K562 (cell line): ENCODE data around the gene CEP76. TPM values are rescaled to one million over a fixed set of nuclear protein-coding genes. Genes with fewer than 3 reads are reported as not detected.

Experiments used
- ATAC-seq: fragments of 200-7000 bp; cut with Tn5 transposase; 3 replicates; pipeline ENCODE4 v1.9.1; 2020; ENCODE audit warnings: moderate library complexity
- BruUV-seq: library from RNA; stranded (reverse); fragments of 400-500 nt; replicated peaks from 2 replicates; lab custom pipeline; 2021; lab: Mats Ljungman, UMichigan
- CTCF ChIA-PET: fragments of 300-600 bp; formaldehyde crosslinking; extraction: SDS; loops from one replicate; lab custom pipeline; 2021; ENCODE audit warnings: low intra/inter-chr PET ratio; lab: Yijun Ruan, JAX
- POLR2A ChIA-PET: fragments of 300-600, 350-650 bp; sonication (Branson Sonifier 250); formaldehyde crosslinking; extraction: SDS; loops from one replicate; lab custom pipeline; 2021; ENCODE audit warnings: antibody characterized with exemption, inconsistent platforms; lab: Yijun Ruan, JAX
- DNase-seq, 4 experiments: peaks; one replicate each; pipeline versions ENCODE4 v3.0.0 to v3.0.0-alpha.2; 2011 to 2018; ENCODE audit warnings: low spot score in 3 of 4, mixed read lengths in 3 of 4; ENCODE audit errors: extremely low read depth in 1 of 4
- FAIRE-seq: peaks from 2 replicates; lab custom pipeline; 2011; peaks lifted over from hg19 to GRCh38; lab: Jason Lieb, UNC
- H2AFZ ChIP-seq: 2 replicates; pipeline ENCODE4 v1.6.0; 2011; ENCODE audit warnings: low read depth, low read length, control low read depth, inconsistent platforms
- H3K27ac ChIP-seq: fragments of 200-600 bp; 3 replicates; pipeline ENCODE4 v1.8.0; 2011; ENCODE audit warnings: low read depth, mild to moderate bottlenecking, control low read depth, inconsistent platforms, low read length, moderate library complexity, mixed read lengths; ENCODE audit errors: extremely low read depth
- H3K27me3 ChIP-seq, 2 experiments: fragments of 300-600 bp in 1 of 2; 2 replicates in 1 of 2; 3 replicates in 1 of 2; pipeline versions ENCODE4 v1.6.0 to v1.8.0; 2011; ENCODE audit warnings: inconsistent platforms in 2 of 2, low read length in 2 of 2, mild to moderate bottlenecking in 1 of 2, mixed read lengths in 1 of 2, moderate library complexity in 1 of 2; ENCODE audit not compliant: control insufficient read depth in 2 of 2, insufficient read depth in 2 of 2
- H3K36me3 ChIP-seq: fragments of 300-600 bp; 3 replicates; pipeline ENCODE4 v1.8.0; 2011; ENCODE audit warnings: mild to moderate bottlenecking, low read length, inconsistent platforms; ENCODE audit not compliant: control insufficient read depth, insufficient read depth
- H3K4me1 ChIP-seq, 2 experiments: fragments of 200-600 bp in 1 of 2; replicated peaks in 1 of 2; 2 replicates in 1 of 2; 3 replicates in 1 of 2; pipeline versions ENCODE4 v1.5.1 to v1.8.0; 2011; ENCODE audit warnings: inconsistent platforms in 2 of 2, low read length in 2 of 2, mild to moderate bottlenecking in 1 of 2, mixed read lengths in 1 of 2, moderate library complexity in 1 of 2; ENCODE audit not compliant: control insufficient read depth in 2 of 2, insufficient read depth in 2 of 2
- H3K4me2 ChIP-seq: 2 replicates; pipeline ENCODE4 v1.6.1; 2011; ENCODE audit warnings: low read length, control low read depth, inconsistent platforms, mixed read lengths; ENCODE audit not compliant: insufficient read depth
- H3K4me3 ChIP-seq: fragments of 200-600 bp; sonication (generic), shearing (Covaris generic); 2 replicates; pipeline ENCODE4 v1.5.1; 2016; ENCODE audit warnings: control low read depth, inconsistent platforms
- H3K79me2 ChIP-seq: fragments of 200-600 bp; 3 replicates; pipeline ENCODE4 v1.8.0; 2011; ENCODE audit warnings: low read length, inconsistent platforms; ENCODE audit not compliant: control insufficient read depth, insufficient read depth
- H3K9ac ChIP-seq, 2 experiments: 2 replicates each; pipeline versions ENCODE4 v1.6.0 to v1.6.1; 2011; ENCODE audit warnings: low read depth in 2 of 2, low read length in 2 of 2, control low read depth in 1 of 2, inconsistent platforms in 1 of 2, mild to moderate bottlenecking in 1 of 2, mixed read lengths in 1 of 2; ENCODE audit not compliant: insufficient read depth in 1 of 2
- H3K9me1 ChIP-seq: one replicate; pipeline ENCODE4 v1.6.0; 2011; ENCODE audit warnings: inconsistent platforms, mild to moderate bottlenecking, low read length, moderate library complexity; ENCODE audit not compliant: control insufficient read depth, insufficient read depth
- H3K9me3 ChIP-seq: replicated peaks from 2 replicates; pipeline ENCODE4 v1.5.1; 2011; ENCODE audit warnings: low read depth, low read length, inconsistent platforms; ENCODE audit not compliant: control insufficient read depth, insufficient read depth
- H4K20me1 ChIP-seq: replicated peaks from 2 replicates; pipeline ENCODE4 v1.6.1; 2011; ENCODE audit warnings: low read length, inconsistent platforms, mixed read lengths; ENCODE audit not compliant: control insufficient read depth, insufficient read depth
- ELF2 ChIP-seq: fragments of 250-450 bp; sonication (Bioruptor Pico); IDR thresholded peaks from 2 replicates; pipeline ENCODE4 v1.5.0; 2021; ENCODE audit warnings: mild to moderate bottlenecking
- ETV5 ChIP-seq: sonication (generic); formaldehyde crosslinking; IDR thresholded peaks from 2 replicates; pipeline ENCODE4 v1.4.0; 2020; ENCODE audit warnings: low read depth, mild to moderate bottlenecking, missing genetic modification reagents
- MTA1 ChIP-seq: fragments of 450-650 bp; IDR thresholded peaks from 2 replicates; pipeline ENCODE4 v1.6.1; 2017; ENCODE audit warnings: borderline replicate concordance
- PHF20 ChIP-seq: fragments of 450-650 bp; IDR thresholded peaks from 2 replicates; pipeline ENCODE4 v1.6.1; 2018; ENCODE audit not compliant: partially characterized antibody
- RFX7 ChIP-seq: fragments of 250-450 bp; sonication (Bioruptor Pico); IDR thresholded peaks from 2 replicates; pipeline ENCODE4 v1.5.1; 2021; ENCODE audit warnings: mild to moderate bottlenecking
- ZNF174 ChIP-seq: fragments of 250-450 bp; sonication (Bioruptor Pico); IDR thresholded peaks from 2 replicates; pipeline ENCODE4 v1.4.0; 2020; ENCODE audit warnings: mild to moderate bottlenecking
- ZNF764 ChIP-seq: fragments of 250-450 bp; sonication (Bioruptor Pico); IDR thresholded peaks from 2 replicates; pipeline ENCODE4 v1.4.0; 2020; ENCODE audit warnings: low read depth, mild to moderate bottlenecking, moderate library complexity
- WGBS: fragments of 100-300 bp; shearing (Covaris generic); methylation state at CpG from one replicate; pipeline ENCODE4 v1.1.6; 2016; ENCODE audit warnings: low coverage, mixed read lengths; ENCODE audit not compliant: insufficient coverage; ENCODE audit errors: missing lambda C conversion rate; 5-methylcytosine and 5-hydroxymethylcytosine counted together
- in situ Hi-C: fragments of 300-500 bp; cut with MboI; formaldehyde crosslinking; loops from 4 replicates; pipeline ENCODE4 v1.15.0; 2018; ENCODE audit warnings: inconsistent platforms, mixed read lengths
- intact Hi-C: fragments of 100-400 bp; cut with micrococcal nuclease; formaldehyde crosslinking; loops from 2 replicates; pipeline ENCODE4 v1.14.2; 2022
- polyA plus RNA-seq, 8 experiments: library from polyadenylated mRNA; depleted of rRNA in 4 of 8; stranded (reverse) in 5 of 8; unstranded in 3 of 8; fragments of >200 nt; fragmentation: Nextera tagmentation in 2 of 8; fragmentation: Illumina TruSeq in 1 of 8; extraction: Ambion mirVana in 2 of 8; extraction: Trizol in 1 of 8; gene quantifications; 2 replicates each; pipeline versions ENCODE4 v1.2.1 to v1.2.3, GENCODE V29; 2011 to 2014; ENCODE audit warnings: inconsistent platforms in 1 of 8, missing spikeins in 1 of 8
- total RNA-seq, 7 experiments: library from RNA; depleted of rRNA in 6 of 7; stranded (reverse); fragments of >200 nt in 6 of 7; fragmentation: Illumina TruSeq in 2 of 7; extraction: Trizol in 2 of 7; gene quantifications; 2 replicates each; pipeline versions ENCODE4 v1.2.1 to v1.2.3, GENCODE V29; 2011 to 2021; ENCODE audit warnings: low replicate concordance in 1 of 7
- TF ChIP-seq, protein P1 (sequence below): sonication (generic); formaldehyde crosslinking; IDR thresholded peaks from 2 replicates; pipeline ENCODE4 v1.8.1; 2023; ENCODE audit warnings: mild to moderate bottlenecking, missing genetic modification reagents

Gene CEP76
- total and polyA plus RNA-seq, 9 of the 15 experiments (the other 6 are each of a cell fraction or from before 2014, with no cell fraction given): 5.3 to 27.3 (median 19.3) TPM

DNA sequence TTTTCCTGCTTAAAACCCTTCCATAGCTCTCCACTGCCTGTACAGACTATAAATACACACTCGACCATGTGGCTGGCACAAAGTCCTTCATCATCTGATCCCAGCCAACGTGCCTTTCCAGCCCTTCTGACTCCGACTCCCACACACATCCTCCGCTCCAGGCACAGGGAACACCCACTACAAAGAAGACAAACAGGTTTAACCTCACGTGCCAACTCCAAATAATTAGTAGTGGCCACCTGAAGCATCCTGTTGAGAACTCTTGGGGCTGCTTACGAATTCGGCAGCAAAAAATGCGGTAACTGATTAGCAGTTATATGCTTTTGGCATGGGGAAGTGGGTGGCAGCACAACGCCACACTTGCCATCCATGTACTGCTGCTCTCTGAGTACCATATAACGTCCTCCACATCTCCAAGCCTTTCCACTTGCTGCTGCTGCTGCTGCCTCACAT is 56.7 kb downstream of the CEP76 start:
- TF ChIP-seq ZNF174 (CRISPR knock-in tag) (no peak), ETV5 (CRISPR knock-in tag) (no peak), RFX7 (CRISPR knock-in tag) (no peak), ELF2 (CRISPR knock-in tag) (no peak), PHF20 (no peak), ZNF764 (CRISPR knock-in tag) (no peak), MTA1 (no peak)
- TF ChIP-seq, protein P1, sequence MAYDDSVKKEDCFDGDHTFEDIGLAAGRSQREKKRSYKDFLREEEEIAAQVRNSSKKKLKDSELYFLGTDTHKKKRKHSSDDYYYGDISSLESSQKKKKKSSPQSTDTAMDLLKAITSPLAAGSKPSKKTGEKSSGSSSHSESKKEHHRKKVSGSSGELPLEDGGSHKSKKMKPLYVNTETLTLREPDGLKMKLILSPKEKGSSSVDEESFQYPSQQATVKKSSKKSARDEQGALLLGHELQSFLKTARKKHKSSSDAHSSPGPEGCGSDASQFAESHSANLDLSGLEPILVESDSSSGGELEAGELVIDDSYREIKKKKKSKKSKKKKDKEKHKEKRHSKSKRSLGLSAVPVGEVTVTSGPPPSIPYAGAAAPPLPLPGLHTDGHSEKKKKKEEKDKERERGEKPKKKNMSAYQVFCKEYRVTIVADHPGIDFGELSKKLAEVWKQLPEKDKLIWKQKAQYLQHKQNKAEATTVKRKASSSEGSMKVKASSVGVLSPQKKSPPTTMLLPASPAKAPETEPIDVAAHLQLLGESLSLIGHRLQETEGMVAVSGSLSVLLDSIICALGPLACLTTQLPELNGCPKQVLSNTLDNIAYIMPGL (CRISPR knock-in tag): no peak
- no peak overlapping the region for H3K27ac ChIP-seq
- CTCF ChIA-PET: no interaction called here
- peaks cover 5 to 10% of the 10 kb centered on the region in 2 experiments; a peak in 3 of 5 replicates for H3K4me1 ChIP-seq
- peaks cover 21% of the 10 kb centered on the region for H3K79me2 ChIP-seq
- H3K36me3 ChIP-seq: peaks cover 17% of the 10 kb centered on the region; the same call in 2 of the 3 replicates
- no TSS peak for BruUV-seq
- no peak overlapping the region; a peak in 1 of 4 replicates for H3K9ac ChIP-seq
- H3K9me1 ChIP-seq: no peaks in the 10 kb centered on the region
- DNase-seq: no peak
- in situ Hi-C loops (no loop called here), intact Hi-C loops (no loop called here)
- POLR2A ChIA-PET: no interaction called here
- H3K9me3 ChIP-seq: no peaks in the 10 kb centered on the region
- 66% methylated on average over 10 of the region's 10 CpGs for WGBS
- no peak for ATAC-seq
- no peak overlapping the region for H2AFZ ChIP-seq
- no peak for FAIRE-seq
- no peak overlapping the region for H3K4me3 ChIP-seq
- H3K27me3 ChIP-seq: no peaks in the 10 kb centered on the region
- no peaks in the 10 kb centered on the region; the same call in 1 of the 2 replicates for H4K20me1 ChIP-seq
- no peak overlapping the region for H3K4me2 ChIP-seq
